ENCODE measurements around the gene DGLUCY.
"Not testable (repeated sequence)": the region's sequence is repeated elsewhere in the genome, so short reads cannot be mapped to it uniquely, and the experiment has no call there.

DGLUCY gene

DNA sequence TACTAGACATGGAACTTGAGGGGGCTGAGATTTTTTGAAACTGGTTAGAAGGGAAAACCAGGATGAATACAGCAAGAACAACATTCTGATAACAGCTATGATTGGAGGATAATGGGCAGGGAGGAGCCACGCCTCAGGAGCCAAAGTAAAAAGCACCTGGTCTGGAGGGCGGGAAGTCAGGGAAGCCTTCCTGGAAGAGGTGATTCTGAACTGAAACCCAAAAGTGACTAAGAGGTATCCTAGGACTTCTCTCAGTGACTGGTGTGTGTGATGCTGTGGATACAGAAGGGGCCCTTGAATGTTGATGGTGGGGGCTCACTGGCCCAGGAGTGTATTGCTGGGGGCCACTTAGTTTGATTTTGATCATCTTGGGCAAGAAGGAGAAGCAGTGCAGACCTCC lies 149.5 kb downstream of the DGLUCY start:
- no CpG with 5 or more reads among the region's 2 CpGs for WGBS (ENCODE audit: extremely low coverage, insufficient coverage, insufficient read length)

DNA sequence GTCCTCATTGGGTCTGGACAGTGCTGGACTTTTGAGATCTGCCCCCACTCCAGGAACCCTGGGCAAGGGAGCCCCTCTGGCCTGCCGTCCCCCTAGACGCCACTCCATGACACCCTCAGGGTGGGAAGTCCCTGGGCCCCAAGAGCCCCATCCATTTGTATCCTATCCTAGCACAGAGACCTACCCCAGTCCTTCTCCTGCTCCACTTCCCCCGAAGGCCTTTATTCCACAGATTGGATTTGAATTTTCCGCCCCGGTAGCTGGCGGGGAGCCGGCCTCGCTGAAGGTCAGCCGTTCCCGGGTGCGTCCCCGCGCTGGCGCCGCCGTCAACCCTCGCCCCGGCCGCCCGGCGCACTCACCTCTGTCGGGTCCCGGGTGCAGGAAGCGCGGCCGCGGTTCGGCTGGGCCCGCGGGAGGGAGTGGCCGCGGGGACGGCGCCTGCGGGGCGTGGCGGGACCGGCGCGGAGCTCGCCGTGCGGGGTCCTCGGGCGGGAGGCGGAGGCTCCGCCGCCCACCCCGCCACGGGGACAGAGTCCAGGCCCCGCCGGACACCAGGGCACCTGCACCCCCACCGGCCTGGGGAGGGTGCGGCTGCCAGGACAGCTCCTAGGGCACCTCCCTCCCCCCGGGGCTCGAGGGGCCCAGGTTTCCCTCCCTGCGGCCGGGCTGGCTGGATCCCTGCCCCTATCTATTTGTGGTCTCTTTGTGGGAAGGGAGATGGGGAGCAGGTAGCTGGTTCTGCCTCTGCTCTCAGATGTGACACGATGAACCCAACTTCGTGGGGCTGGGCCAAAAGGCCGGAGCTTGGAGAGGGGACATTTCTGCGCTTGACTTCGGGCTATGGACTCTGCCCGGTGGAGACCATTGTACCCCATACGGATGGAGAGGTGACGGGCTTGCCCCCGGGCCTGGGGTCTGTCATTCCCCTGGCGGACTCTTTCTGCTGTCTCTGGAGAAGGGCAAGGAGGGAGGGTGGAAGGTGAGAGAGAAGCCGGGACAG lies 150.6 kb downstream of the DGLUCY start:
- Histone ChIP-seq H2BK5ac (ENCODE audit: low read depth, low read length, poor library complexity) (peak overlapping the region; percentile 4), H3K27ac (ENCODE audit: low read depth, low read length) (no peak overlapping the region), H2AFZ (ENCODE audit: insufficient read depth, low read length, poor library complexity) (peak overlapping the region; percentile 6), H2AK5ac (ENCODE audit: low read length) (peak overlapping the region; percentile 39), H3K4ac (ENCODE audit: low read depth, low read length) (no peak overlapping the region), H3K79me1 (ENCODE audit: low read length) (peaks cover 13% of the 10 kb centered on the region), H4K8ac (ENCODE audit: low read depth, low read length) (peak overlapping the region; percentile 44), H3K36me3 (ENCODE audit: control insufficient read depth in 1 of 2, insufficient read depth in 2 of 2, low read length in 2 of 2) (no peaks in the 10 kb centered on the region), H4K12ac (ENCODE audit: low read depth, low read length) (no peak overlapping the region), H3K14ac (ENCODE audit: low read length) (peak overlapping the region; percentile 47), H3K4me2 (ENCODE audit: low read length) (peak overlapping the region; percentile 69), H3K4me3 (ENCODE audit: low read depth, low read length) (peak overlapping the region; percentile 57), H2BK120ac (ENCODE audit: insufficient read depth, low read length, poor library complexity) (peak overlapping the region; percentile 54), H4K91ac (ENCODE audit: low read depth, low read length) (peak overlapping the region; percentile 55), H2BK12ac (ENCODE audit: low read length) (peak overlapping the region; percentile 6), H3K4me1 (ENCODE audit: control insufficient read depth in 1 of 2, insufficient read depth in 2 of 2, low read length in 2 of 2) (peaks cover 11 to 14% of the 10 kb centered on the region in 2 experiments), H3K9ac (ENCODE audit: low read length) (no peak overlapping the region), H3K18ac (ENCODE audit: low read length) (peak overlapping the region; percentile 62), H3K79me2 (ENCODE audit: control insufficient read depth, insufficient read depth, low read length, poor library complexity) (no peaks in the 10 kb centered on the region), H3K9me3 (ENCODE audit: insufficient read depth, low read depth, low read length) (peaks cover 5% of the 10 kb centered on the region), H3K23ac (ENCODE audit: low read length) (no peak overlapping the region), H3K27me3 (ENCODE audit: insufficient read depth, low read length) (no peaks in the 10 kb centered on the region)
- no CpG with 5 or more reads among the region's 69 CpGs for WGBS (ENCODE audit: extremely low coverage, insufficient coverage, insufficient read length)
- peak in 1 of 2 donors; percentile 15 for DNase-seq

More for the DNA sequence above, 149.5 kb downstream of the DGLUCY start:
- H3K18ac ChIP-seq (ENCODE audit: low read length): no peak overlapping the region
- no peak overlapping the region for H4K12ac ChIP-seq (ENCODE audit: low read depth, low read length)
- H3K4ac ChIP-seq (ENCODE audit: low read depth, low read length): no peak overlapping the region
- no peak overlapping the region for H3K23ac ChIP-seq (ENCODE audit: low read length)
- H2AFZ ChIP-seq (ENCODE audit: insufficient read depth, low read length, poor library complexity): no peak overlapping the region
- no peak overlapping the region for H2BK12ac ChIP-seq (ENCODE audit: low read length)
- H3K27ac ChIP-seq (ENCODE audit: low read depth, low read length): no peak overlapping the region
- H3K79me1 ChIP-seq (ENCODE audit: low read length): peaks cover 15% of the 10 kb centered on the region
- peaks cover 5% of the 10 kb centered on the region for H3K9me3 ChIP-seq (ENCODE audit: insufficient read depth, low read depth, low read length)
- no peaks in the 10 kb centered on the region for H3K27me3 ChIP-seq (ENCODE audit: insufficient read depth, low read length)
- no peak overlapping the region for H4K91ac ChIP-seq (ENCODE audit: low read depth, low read length)
- H2AK5ac ChIP-seq (ENCODE audit: low read length): no peak overlapping the region
- DNase-seq: no peak
- H4K8ac ChIP-seq (ENCODE audit: low read depth, low read length): no peak overlapping the region
- H2BK120ac ChIP-seq (ENCODE audit: insufficient read depth, low read length, poor library complexity): no peak overlapping the region
- no peak overlapping the region for H3K9ac ChIP-seq (ENCODE audit: low read length)
- H3K4me1 ChIP-seq (ENCODE audit: control insufficient read depth in 1 of 2, insufficient read depth in 2 of 2, low read length in 2 of 2): peaks cover 13 to 16% of the 10 kb centered on the region in 2 experiments
- H3K36me3 ChIP-seq (ENCODE audit: control insufficient read depth in 1 of 2, insufficient read depth in 2 of 2, low read length in 2 of 2): no peaks in the 10 kb centered on the region
- no peak overlapping the region for H2BK5ac ChIP-seq (ENCODE audit: low read depth, low read length, poor library complexity)
- no peaks in the 10 kb centered on the region for H3K79me2 ChIP-seq (ENCODE audit: control insufficient read depth, insufficient read depth, low read length, poor library complexity)
- no peak overlapping the region for H3K4me3 ChIP-seq (ENCODE audit: low read depth, low read length)
- no peak overlapping the region for H3K14ac ChIP-seq (ENCODE audit: low read length)
- no peak overlapping the region for H3K4me2 ChIP-seq (ENCODE audit: low read length)

GRCh38 chr14:91265404-91265803 lies 151.5 kb downstream of the DGLUCY start:
- Histone ChIP-seq H4K8ac (ENCODE audit: low read depth, low read length) (peak overlapping the region; percentile 19), H3K23ac (ENCODE audit: low read length) (no peak overlapping the region), H3K36me3 (ENCODE audit: control insufficient read depth in 1 of 2, insufficient read depth in 2 of 2, low read length in 2 of 2) (no peaks in the 10 kb centered on the region), H3K4me3 (ENCODE audit: low read depth, low read length) (no peak overlapping the region), H3K9me3 (ENCODE audit: insufficient read depth, low read depth, low read length) (peaks cover 5% of the 10 kb centered on the region), H3K14ac (ENCODE audit: low read length) (peak overlapping the region; percentile 14), H3K4ac (ENCODE audit: low read depth, low read length) (no peak overlapping the region), H2AK5ac (ENCODE audit: low read length) (no peak overlapping the region), H2BK120ac (ENCODE audit: insufficient read depth, low read length, poor library complexity) (peak overlapping the region; percentile 52), H4K91ac (ENCODE audit: low read depth, low read length) (no peak overlapping the region), H3K4me2 (ENCODE audit: low read length) (no peak overlapping the region), H3K79me2 (ENCODE audit: control insufficient read depth, insufficient read depth, low read length, poor library complexity) (no peaks in the 10 kb centered on the region), H4K12ac (ENCODE audit: low read depth, low read length) (no peak overlapping the region), H3K4me1 (ENCODE audit: control insufficient read depth in 1 of 2, insufficient read depth in 2 of 2, low read length in 2 of 2) (peaks cover 11 to 14% of the 10 kb centered on the region in 2 experiments), H3K27me3 (ENCODE audit: insufficient read depth, low read length) (no peaks in the 10 kb centered on the region), H3K9ac (ENCODE audit: low read length) (no peak overlapping the region), H2BK5ac (ENCODE audit: low read depth, low read length, poor library complexity) (no peak overlapping the region), H3K18ac (ENCODE audit: low read length) (no peak overlapping the region), H2BK12ac (ENCODE audit: low read length) (peak overlapping the region; percentile 9), H3K79me1 (ENCODE audit: low read length) (peaks cover 8% of the 10 kb centered on the region), H3K27ac (ENCODE audit: low read depth, low read length) (no peak overlapping the region), H2AFZ (ENCODE audit: insufficient read depth, low read length, poor library complexity) (no peak overlapping the region)
- no peak for DNase-seq
- WGBS (ENCODE audit: extremely low coverage, insufficient coverage, insufficient read length): no CpG with 5 or more reads among the region's 7 CpGs

- H3K9ac ChIP-seq (ENCODE audit: low read length); H2BK12ac ChIP-seq (ENCODE audit: low read length); H3K4me3 ChIP-seq (ENCODE audit: low read depth, low read length); H3K27ac ChIP-seq (ENCODE audit: low read depth, low read length); H2AK5ac ChIP-seq (ENCODE audit: low read length); H3K27me3 ChIP-seq (ENCODE audit: insufficient read depth, low read length); H3K4ac ChIP-seq (ENCODE audit: low read depth, low read length); H2BK5ac ChIP-seq (ENCODE audit: low read depth, low read length, poor library complexity); DNase-seq; H3K9me3 ChIP-seq (ENCODE audit: insufficient read depth, low read depth, low read length); H2AFZ ChIP-seq (ENCODE audit: insufficient read depth, low read length, poor library complexity); H4K91ac ChIP-seq (ENCODE audit: low read depth, low read length); H4K12ac ChIP-seq (ENCODE audit: low read depth, low read length); H3K36me3 ChIP-seq (ENCODE audit: control insufficient read depth in 1 of 2, insufficient read depth in 2 of 2, low read length in 2 of 2); H3K79me2 ChIP-seq (ENCODE audit: control insufficient read depth, insufficient read depth, low read length, poor library complexity); H3K23ac ChIP-seq (ENCODE audit: low read length); H3K79me1 ChIP-seq (ENCODE audit: low read length); H2BK120ac ChIP-seq (ENCODE audit: insufficient read depth, low read length, poor library complexity); H3K14ac ChIP-seq (ENCODE audit: low read length); H4K8ac ChIP-seq (ENCODE audit: low read depth, low read length); H3K18ac ChIP-seq (ENCODE audit: low read length); H3K4me2 ChIP-seq (ENCODE audit: low read length): not testable (repeated sequence)
- H3K4me1 ChIP-seq (ENCODE audit: control insufficient read depth in 1 of 2, insufficient read depth in 2 of 2, low read length in 2 of 2): peaks cover 11 to 14% of the 10 kb centered on the region in 2 experiments
- no CpG with 5 or more reads among the region's 15 CpGs for WGBS (ENCODE audit: extremely low coverage, insufficient coverage, insufficient read length)
Observed at GRCh38 chr14:91266276-91266675, 152.4 kb downstream of the DGLUCY start.

Measured in trophoblast cell (in vitro differentiated cells and primary cell).